ENCODE results near the gene PRAMEF17. TPM values are rescaled to one million over a fixed set of nuclear protein-coding genes. Genes with fewer than 3 reads are reported as not detected.
"Not testable (repeated sequence)": the region's sequence is repeated elsewhere in the genome, so short reads cannot be mapped to it uniquely, and the experiment has no call there.

PRAMEF17 gene
- total and polyA plus RNA-seq, 2 experiments from 2014 or later, result not detected

GRCh38 chr1:13430495-13430894 is 41.1 kb downstream of the PRAMEF17 start:
- H3K9me3 ChIP-seq (ENCODE audit: low read depth), result no peaks in the 10 kb centered on the region
- TF ChIP-seq CTCF (IDR thresholded peaks at IDR 0.05; ENCODE audit: poor library complexity) (no peak), EZH2phosphoT487 (IDR thresholded peaks at IDR 0.05; ENCODE audit: low read depth, severe bottlenecking, unreplicated experiment) (no peak), EZH2 (IDR thresholded peaks at IDR 0.05; ENCODE audit: borderline replicate concordance) (no peak)
- H3K4me2 ChIP-seq, result no peak overlapping the region
- H3K79me2 ChIP-seq, result no peaks in the 10 kb centered on the region
- WGBS (ENCODE audit: low lambda C conversion rate, missing lambda C conversion rate), result 92% methylated on average over 13 of the region's 13 CpGs
- no peak overlapping the region for H3K27ac ChIP-seq
- no peaks in the 10 kb centered on the region for H3K36me3 ChIP-seq (replicated peaks; ENCODE audit: insufficient read depth, low read depth)
- no peak overlapping the region for H3K4me3 ChIP-seq
- H4K20me1 ChIP-seq (ENCODE audit: insufficient read depth, poor library complexity, severe bottlenecking), result no peaks in the 10 kb centered on the region
- DNase-seq (ENCODE audit: low spot score), result no peak
- no peaks in the 10 kb centered on the region for H3K4me1 ChIP-seq (ENCODE audit: insufficient read depth)
- H2AFZ ChIP-seq, result no peak overlapping the region
- H3K27me3 ChIP-seq, result no peaks in the 10 kb centered on the region
- no peaks in the 10 kb centered on the region for H3K9me2 ChIP-seq (replicated peaks; ENCODE audit: insufficient read depth)

- H4K20me1 ChIP-seq (ENCODE audit: insufficient read depth, poor library complexity, severe bottlenecking), result no peaks in the 10 kb centered on the region
- H3K27ac ChIP-seq, result no peak overlapping the region
- no peaks in the 10 kb centered on the region for H3K27me3 ChIP-seq
- no peaks in the 10 kb centered on the region for H3K79me2 ChIP-seq
- H3K9me2 ChIP-seq (replicated peaks; ENCODE audit: insufficient read depth), result no peaks in the 10 kb centered on the region
- H3K9me3 ChIP-seq (ENCODE audit: low read depth), result no peaks in the 10 kb centered on the region
- no peak overlapping the region for H3K4me2 ChIP-seq
- WGBS (ENCODE audit: low lambda C conversion rate, missing lambda C conversion rate), result 88% methylated on average over 3 of the region's 3 CpGs
- no peak overlapping the region for H2AFZ ChIP-seq
- no peak overlapping the region for H3K4me3 ChIP-seq
- no peak for DNase-seq (ENCODE audit: low spot score)
- H3K36me3 ChIP-seq (replicated peaks; ENCODE audit: insufficient read depth, low read depth), result no peaks in the 10 kb centered on the region
- TF ChIP-seq EZH2 (IDR thresholded peaks at IDR 0.05; ENCODE audit: borderline replicate concordance) (no peak), EZH2phosphoT487 (IDR thresholded peaks at IDR 0.05; ENCODE audit: low read depth, severe bottlenecking, unreplicated experiment) (no peak), CTCF (IDR thresholded peaks at IDR 0.05; ENCODE audit: poor library complexity) (no peak)
- H3K4me1 ChIP-seq (ENCODE audit: insufficient read depth), result no peaks in the 10 kb centered on the region
These were observed 42.8 kb downstream of the PRAMEF17 start for GRCh38 chr1:13432251-13432650.

- H2AFZ ChIP-seq; H3K27ac ChIP-seq; H3K36me3 ChIP-seq (replicated peaks; ENCODE audit: insufficient read depth, low read depth); H3K4me3 ChIP-seq; H3K9me2 ChIP-seq (replicated peaks; ENCODE audit: insufficient read depth); H3K4me1 ChIP-seq (ENCODE audit: insufficient read depth); H3K9me3 ChIP-seq (ENCODE audit: low read depth); H3K4me2 ChIP-seq; DNase-seq (ENCODE audit: low spot score); H3K27me3 ChIP-seq; H3K79me2 ChIP-seq; H4K20me1 ChIP-seq (ENCODE audit: insufficient read depth, poor library complexity, severe bottlenecking): not testable (repeated sequence)
- WGBS (ENCODE audit: low lambda C conversion rate, missing lambda C conversion rate), result 90% methylated on average over 28 of the region's 32 CpGs
These were observed 44.4 kb downstream of the PRAMEF17 start for GRCh38 chr1:13433694-13434358.

GRCh38 chr1:13435458-13435857 is 46.0 kb downstream of the PRAMEF17 start:
- H3K4me1 ChIP-seq (ENCODE audit: insufficient read depth), result no peaks in the 10 kb centered on the region
- H3K4me3 ChIP-seq, result no peak overlapping the region
- no peaks in the 10 kb centered on the region for H3K27me3 ChIP-seq
- no peaks in the 10 kb centered on the region for H3K79me2 ChIP-seq
- no peaks in the 10 kb centered on the region for H3K9me2 ChIP-seq (replicated peaks; ENCODE audit: insufficient read depth)
- H4K20me1 ChIP-seq (ENCODE audit: insufficient read depth, poor library complexity, severe bottlenecking), result no peaks in the 10 kb centered on the region
- no peak overlapping the region for H3K4me2 ChIP-seq
- no peak overlapping the region for H2AFZ ChIP-seq
- DNase-seq (ENCODE audit: low spot score), result no peak
- no peaks in the 10 kb centered on the region for H3K36me3 ChIP-seq (replicated peaks; ENCODE audit: insufficient read depth, low read depth)
- 79% methylated on average over 3 of the region's 3 CpGs for WGBS (ENCODE audit: low lambda C conversion rate, missing lambda C conversion rate)
- H3K9me3 ChIP-seq (ENCODE audit: low read depth), result no peaks in the 10 kb centered on the region
- TF ChIP-seq CTCF (IDR thresholded peaks at IDR 0.05; ENCODE audit: poor library complexity) (no peak), EZH2phosphoT487 (IDR thresholded peaks at IDR 0.05; ENCODE audit: low read depth, severe bottlenecking, unreplicated experiment) (no peak), EZH2 (IDR thresholded peaks at IDR 0.05; ENCODE audit: borderline replicate concordance) (no peak)
- no peak overlapping the region for H3K27ac ChIP-seq

GRCh38 chr1:13439104-13439783 is 49.8 kb downstream of the PRAMEF17 start:
- H3K9me2 ChIP-seq (replicated peaks; ENCODE audit: insufficient read depth); H3K36me3 ChIP-seq (replicated peaks; ENCODE audit: insufficient read depth, low read depth); H4K20me1 ChIP-seq (ENCODE audit: insufficient read depth, poor library complexity, severe bottlenecking); H3K27me3 ChIP-seq; H2AFZ ChIP-seq; H3K9me3 ChIP-seq (ENCODE audit: low read depth); DNase-seq (ENCODE audit: low spot score); H3K79me2 ChIP-seq; H3K27ac ChIP-seq; H3K4me1 ChIP-seq (ENCODE audit: insufficient read depth); H3K4me2 ChIP-seq; H3K4me3 ChIP-seq: not testable (repeated sequence)
- 98% methylated on average over 27 of the region's 49 CpGs for WGBS (ENCODE audit: low lambda C conversion rate, missing lambda C conversion rate)

All from hepatocyte (in vitro differentiated cells).